Epithelial cell of esophagus (primary cell): ENCODE results near the gene IL6ST.
"Not testable (repeated sequence)": the region's sequence is repeated elsewhere in the genome, so short reads cannot be mapped to it uniquely, and the experiment has no call there.

ENCODE experiments used
- DNase-seq: peaks from one replicate; pipeline ENCODE4 v3.0.0; 2010; ENCODE audit warnings: low read depth
- H3K4me3 ChIP-seq: 2 replicates; pipeline ENCODE4 v1.5.1; 2011; ENCODE audit warnings: mild to moderate bottlenecking, low read length, control low read depth
- TF ChIP-seq, protein P1 (sequence below): IDR thresholded peaks from 2 replicates; pipeline ENCODE4 v1.5.1; 2011; ENCODE audit warnings: low read depth, mild to moderate bottlenecking, low read length, control low read depth, inconsistent platforms; ENCODE audit not compliant: insufficient read depth; ENCODE audit errors: missing control alignments

The IL6ST gene

DNA sequence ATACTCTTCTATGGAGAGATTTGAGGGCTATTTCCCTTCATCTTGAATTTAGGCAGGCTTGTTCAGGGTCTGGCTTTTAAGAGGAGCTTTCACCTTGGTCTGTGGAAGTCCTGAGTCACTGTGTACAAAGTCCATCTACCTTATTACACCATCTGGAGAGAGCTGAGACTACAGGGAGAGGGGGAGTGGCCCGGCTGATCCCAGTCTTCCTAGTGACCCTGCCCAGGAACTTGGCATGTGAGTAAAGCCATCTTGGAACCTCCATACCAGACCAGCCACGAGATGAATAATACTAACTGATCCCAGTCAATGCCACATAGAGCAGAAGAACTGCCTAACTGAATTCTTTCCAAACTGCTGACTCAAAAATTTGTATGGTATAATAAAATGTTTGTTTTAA, 8.4 kb upstream of the IL6ST start:
- peak; percentile 70 for DNase-seq
- TF ChIP-seq, protein P1, sequence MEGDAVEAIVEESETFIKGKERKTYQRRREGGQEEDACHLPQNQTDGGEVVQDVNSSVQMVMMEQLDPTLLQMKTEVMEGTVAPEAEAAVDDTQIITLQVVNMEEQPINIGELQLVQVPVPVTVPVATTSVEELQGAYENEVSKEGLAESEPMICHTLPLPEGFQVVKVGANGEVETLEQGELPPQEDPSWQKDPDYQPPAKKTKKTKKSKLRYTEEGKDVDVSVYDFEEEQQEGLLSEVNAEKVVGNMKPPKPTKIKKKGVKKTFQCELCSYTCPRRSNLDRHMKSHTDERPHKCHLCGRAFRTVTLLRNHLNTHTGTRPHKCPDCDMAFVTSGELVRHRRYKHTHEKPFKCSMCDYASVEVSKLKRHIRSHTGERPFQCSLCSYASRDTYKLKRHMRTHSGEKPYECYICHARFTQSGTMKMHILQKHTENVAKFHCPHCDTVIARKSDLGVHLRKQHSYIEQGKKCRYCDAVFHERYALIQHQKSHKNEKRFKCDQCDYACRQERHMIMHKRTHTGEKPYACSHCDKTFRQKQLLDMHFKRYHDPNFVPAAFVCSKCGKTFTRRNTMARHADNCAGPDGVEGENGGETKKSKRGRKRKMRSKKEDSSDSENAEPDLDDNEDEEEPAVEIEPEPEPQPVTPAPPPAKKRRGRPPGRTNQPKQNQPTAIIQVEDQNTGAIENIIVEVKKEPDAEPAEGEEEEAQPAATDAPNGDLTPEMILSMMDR: no peak
- H3K4me3 ChIP-seq: no peak overlapping the region

GRCh38 chr5:56002303-56002702, 7.5 kb upstream of the IL6ST start:
- TF ChIP-seq, protein P1: no peak
- no peak for DNase-seq
- no peak overlapping the region for H3K4me3 ChIP-seq

DNA sequence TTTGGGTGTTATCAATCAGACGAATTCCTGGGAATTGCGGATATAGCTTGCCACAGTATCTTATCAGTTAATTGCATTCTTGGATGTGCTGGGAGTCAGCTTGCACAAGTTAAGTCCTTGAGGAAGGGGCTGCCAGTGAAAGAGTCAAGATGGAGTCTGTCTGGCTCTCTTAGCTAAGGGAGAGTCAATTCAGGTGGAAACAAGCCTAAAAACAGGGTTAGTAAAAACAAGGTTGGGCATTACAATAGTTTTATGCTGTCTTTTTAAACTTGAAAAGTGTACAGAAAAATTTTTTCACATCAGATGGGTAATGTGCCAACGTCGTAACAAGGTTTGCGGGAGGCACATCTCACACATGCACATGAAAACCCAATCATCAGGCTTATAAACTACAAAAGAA, 5.5 kb upstream of the IL6ST start:
- DNase-seq: not testable (repeated sequence)

GRCh38 chr5:55998966-55999365, 4.2 kb upstream of the IL6ST start:
- H3K4me3 ChIP-seq: no peak overlapping the region
- TF ChIP-seq, protein P1: no peak
- DNase-seq: no peak

More for the DNA sequence above, 5.5 kb upstream of the IL6ST start:
- H3K4me3 ChIP-seq: not testable (repeated sequence)

DNA sequence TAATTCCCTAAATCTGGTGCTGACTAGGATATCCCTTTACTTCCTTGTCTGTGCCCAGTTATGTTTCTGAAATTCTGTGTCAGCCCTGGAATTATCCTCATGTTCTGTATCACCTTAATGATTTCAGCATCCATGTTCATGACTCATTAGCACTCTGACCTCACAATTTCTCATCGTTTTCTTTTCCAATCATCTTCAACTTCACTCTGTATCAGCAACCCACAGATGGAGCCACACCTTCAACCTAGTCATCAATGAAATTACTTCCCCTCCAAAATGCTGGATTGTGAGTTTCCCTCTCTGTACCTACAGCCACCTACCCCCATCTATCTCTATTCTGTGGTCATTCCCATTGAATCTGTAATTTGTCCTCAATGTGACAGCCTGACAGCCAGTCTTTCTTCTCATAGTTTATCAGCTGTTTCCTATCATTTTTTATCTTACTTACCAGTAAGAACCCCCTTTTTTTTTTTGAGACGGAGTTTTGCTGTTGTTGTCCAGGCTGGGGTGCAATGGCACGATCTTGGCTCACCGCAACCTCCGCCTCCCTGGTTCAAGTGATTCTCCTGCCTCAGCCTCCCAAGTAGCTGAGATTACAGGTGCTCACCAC, 3.1 kb upstream of the IL6ST start:
- TF ChIP-seq, protein P1: no peak
- DNase-seq: peak; percentile 95
- H3K4me3 ChIP-seq: no peak overlapping the region

- TF ChIP-seq, protein P1: no peak
- DNase-seq: peak; percentile 97
- peak overlapping the region; percentile 85 for H3K4me3 ChIP-seq
Measured at GRCh38 chr5:55994998-55995914, 493 bp upstream of the IL6ST start.

- DNase-seq: peak; percentile 30
- TF ChIP-seq, protein P1: no peak
- peak overlapping the region; percentile 85 for H3K4me3 ChIP-seq
Measured at GRCh38 chr5:55993731-55994494, 850 bp downstream of the IL6ST start.
